ENCODE results near the gene TAOK2.

DNA sequence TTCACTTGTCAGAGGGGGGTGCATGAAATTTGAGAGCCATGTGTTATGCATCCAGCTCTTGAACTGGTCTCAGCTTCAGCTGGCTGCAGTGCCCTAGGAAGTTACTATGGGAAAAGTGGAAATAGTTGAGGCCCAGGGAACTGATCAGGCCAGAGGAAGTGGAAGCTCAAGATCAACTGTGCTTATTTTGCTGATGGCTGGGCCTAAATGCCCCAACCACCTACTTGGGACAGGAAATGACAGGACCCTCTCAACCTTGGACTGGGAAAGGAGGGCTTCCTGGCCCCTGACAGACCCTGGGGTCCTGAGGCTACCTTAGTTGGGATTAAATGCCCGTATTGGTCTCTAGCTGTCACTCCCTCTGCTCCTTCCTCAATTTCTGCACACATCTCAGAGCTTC lies 1.2 kb upstream of the TAOK2 start:
- TF ChIP-seq, protein P1, sequence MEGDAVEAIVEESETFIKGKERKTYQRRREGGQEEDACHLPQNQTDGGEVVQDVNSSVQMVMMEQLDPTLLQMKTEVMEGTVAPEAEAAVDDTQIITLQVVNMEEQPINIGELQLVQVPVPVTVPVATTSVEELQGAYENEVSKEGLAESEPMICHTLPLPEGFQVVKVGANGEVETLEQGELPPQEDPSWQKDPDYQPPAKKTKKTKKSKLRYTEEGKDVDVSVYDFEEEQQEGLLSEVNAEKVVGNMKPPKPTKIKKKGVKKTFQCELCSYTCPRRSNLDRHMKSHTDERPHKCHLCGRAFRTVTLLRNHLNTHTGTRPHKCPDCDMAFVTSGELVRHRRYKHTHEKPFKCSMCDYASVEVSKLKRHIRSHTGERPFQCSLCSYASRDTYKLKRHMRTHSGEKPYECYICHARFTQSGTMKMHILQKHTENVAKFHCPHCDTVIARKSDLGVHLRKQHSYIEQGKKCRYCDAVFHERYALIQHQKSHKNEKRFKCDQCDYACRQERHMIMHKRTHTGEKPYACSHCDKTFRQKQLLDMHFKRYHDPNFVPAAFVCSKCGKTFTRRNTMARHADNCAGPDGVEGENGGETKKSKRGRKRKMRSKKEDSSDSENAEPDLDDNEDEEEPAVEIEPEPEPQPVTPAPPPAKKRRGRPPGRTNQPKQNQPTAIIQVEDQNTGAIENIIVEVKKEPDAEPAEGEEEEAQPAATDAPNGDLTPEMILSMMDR (IDR thresholded peaks at IDR 0.05): no peak
- no peak for TF ChIP-seq POLR2A (IDR thresholded peaks at IDR 0.05)

Data from Peyer's patch (tissue), 4 donors.